Mucosa of stomach (tissue), 1 donor: ENCODE results near the gene PPM1F.

Experiments
- H3K27me3 ChIP-seq: one replicate; pipeline ENCODE4 v1.7.0; 2013; ENCODE audit warnings: mild to moderate bottlenecking, low read length; ENCODE audit not compliant: control insufficient read depth, insufficient read depth
- H3K36me3 ChIP-seq: one replicate; pipeline ENCODE4 v1.7.0; 2013; ENCODE audit warnings: low read length; ENCODE audit not compliant: control insufficient read depth, insufficient read depth
- H3K4me1 ChIP-seq: one replicate; pipeline ENCODE4 v1.7.0; 2013; ENCODE audit warnings: mild to moderate bottlenecking, low read length; ENCODE audit not compliant: control insufficient read depth, insufficient read depth
- H3K4me3 ChIP-seq: one replicate; pipeline ENCODE4 v1.7.0; 2013; ENCODE audit warnings: low read length
- H3K9ac ChIP-seq: one replicate; pipeline ENCODE4 v1.7.0; 2013; ENCODE audit warnings: mild to moderate bottlenecking, low read length, moderate library complexity
- H3K9me3 ChIP-seq: one replicate; pipeline ENCODE4 v1.7.0; 2013; ENCODE audit warnings: mild to moderate bottlenecking, low read length, moderate library complexity; ENCODE audit not compliant: control insufficient read depth
- donor health status: Pancreatic carcinoma.

PPM1F gene

GRCh38 chr22:21963790-21964211 is 11.2 kb upstream of the PPM1F start:
- Histone ChIP-seq H3K36me3 (peaks cover 30% of the 10 kb centered on the region), H3K4me1 (peaks cover 31% of the 10 kb centered on the region), H3K27me3 (no peaks in the 10 kb centered on the region), H3K4me3 (no peak overlapping the region), H3K9ac (no peak overlapping the region), H3K9me3 (no peaks in the 10 kb centered on the region)

- Histone ChIP-seq H3K9me3 (no peaks in the 10 kb centered on the region), H3K27me3 (no peaks in the 10 kb centered on the region), H3K9ac (no peak overlapping the region), H3K4me3 (no peak overlapping the region), H3K4me1 (peaks cover 31% of the 10 kb centered on the region), H3K36me3 (peaks cover 30% of the 10 kb centered on the region)
Observed at GRCh38 chr22:21963286-21963685, 10.6 kb upstream of the PPM1F start.

- Histone ChIP-seq H3K36me3 (peaks cover 30% of the 10 kb centered on the region), H3K4me1 (peaks cover 31% of the 10 kb centered on the region), H3K4me3 (no peak overlapping the region), H3K9ac (no peak overlapping the region), H3K27me3 (no peaks in the 10 kb centered on the region), H3K9me3 (no peaks in the 10 kb centered on the region)
Observed at GRCh38 chr22:21962655-21962949, 10.0 kb upstream of the PPM1F start.

GRCh38 chr22:21961886-21962654 is 9.4 kb upstream of the PPM1F start:
- H3K4me3 ChIP-seq: no peak overlapping the region
- H3K27me3 ChIP-seq: no peaks in the 10 kb centered on the region
- peaks cover 31% of the 10 kb centered on the region for H3K4me1 ChIP-seq
- H3K9me3 ChIP-seq: no peaks in the 10 kb centered on the region
- peaks cover 26% of the 10 kb centered on the region for H3K36me3 ChIP-seq
- peak overlapping the region; percentile 38 for H3K9ac ChIP-seq

GRCh38 chr22:21961127-21961867 is 8.6 kb upstream of the PPM1F start:
- Histone ChIP-seq H3K36me3 (peaks cover 19% of the 10 kb centered on the region), H3K27me3 (no peaks in the 10 kb centered on the region), H3K4me3 (no peak overlapping the region), H3K4me1 (peaks cover 31% of the 10 kb centered on the region), H3K9me3 (no peaks in the 10 kb centered on the region), H3K9ac (peak overlapping the region; percentile 38)

GRCh38 chr22:21960200-21961126 is 7.8 kb upstream of the PPM1F start:
- Histone ChIP-seq H3K4me3 (no peak overlapping the region), H3K36me3 (peaks cover 15% of the 10 kb centered on the region), H3K27me3 (no peaks in the 10 kb centered on the region)

GRCh38 chr22:21959274-21960074 is 6.8 kb upstream of the PPM1F start:
- Histone ChIP-seq H3K36me3 (peaks cover 10% of the 10 kb centered on the region), H3K4me3 (no peak overlapping the region), H3K9ac (no peak overlapping the region)

More at GRCh38 chr22:21960200-21961126, 7.8 kb upstream of the PPM1F start:
- Histone ChIP-seq H3K9me3 (no peaks in the 10 kb centered on the region), H3K9ac (no peak overlapping the region), H3K4me1 (peaks cover 31% of the 10 kb centered on the region)

GRCh38 chr22:21958360-21959273 is 6.0 kb upstream of the PPM1F start:
- Histone ChIP-seq H3K9me3 (no peaks in the 10 kb centered on the region), H3K36me3 (peaks cover 8% of the 10 kb centered on the region)

More at GRCh38 chr22:21959274-21960074, 6.8 kb upstream of the PPM1F start:
- Histone ChIP-seq H3K4me1 (peaks cover 31% of the 10 kb centered on the region), H3K27me3 (no peaks in the 10 kb centered on the region), H3K9me3 (no peaks in the 10 kb centered on the region)

GRCh38 chr22:21951931-21952465 is 650 bp downstream of the PPM1F start:
- Histone ChIP-seq H3K9me3 (no peaks in the 10 kb centered on the region), H3K9ac (peak overlapping the region; percentile 66), H3K27me3 (no peaks in the 10 kb centered on the region), H3K36me3 (no peaks in the 10 kb centered on the region), H3K4me3 (peak overlapping the region; percentile 36), H3K4me1 (peaks cover 15% of the 10 kb centered on the region)

More at GRCh38 chr22:21958360-21959273, 6.0 kb upstream of the PPM1F start:
- peaks cover 31% of the 10 kb centered on the region for H3K4me1 ChIP-seq
- H3K27me3 ChIP-seq: no peaks in the 10 kb centered on the region
- H3K9ac ChIP-seq: no peak overlapping the region
- H3K4me3 ChIP-seq: no peak overlapping the region

GRCh38 chr22:21951062-21951461 is 1.6 kb downstream of the PPM1F start:
- H3K36me3 ChIP-seq: no peaks in the 10 kb centered on the region
- H3K27me3 ChIP-seq: no peaks in the 10 kb centered on the region
- peaks cover 20% of the 10 kb centered on the region for H3K4me1 ChIP-seq
- H3K9ac ChIP-seq: no peak overlapping the region
- no peak overlapping the region for H3K4me3 ChIP-seq
- H3K9me3 ChIP-seq: no peaks in the 10 kb centered on the region
